NOMO-1 treated with DMSO at 0.1 percent for 48 hours (cell line): ENCODE measurements around the gene CDCP2.
A peak's percentile ranks its signal among the peaks of the same experiment; 100 is the strongest.

Experiments used
- DNase-seq: peaks from one replicate; lab custom pipeline; 2025; ENCODE audit not compliant: unreplicated experiment; lab: John Stamatoyannopoulos, UW

The CDCP2 gene

DNA sequence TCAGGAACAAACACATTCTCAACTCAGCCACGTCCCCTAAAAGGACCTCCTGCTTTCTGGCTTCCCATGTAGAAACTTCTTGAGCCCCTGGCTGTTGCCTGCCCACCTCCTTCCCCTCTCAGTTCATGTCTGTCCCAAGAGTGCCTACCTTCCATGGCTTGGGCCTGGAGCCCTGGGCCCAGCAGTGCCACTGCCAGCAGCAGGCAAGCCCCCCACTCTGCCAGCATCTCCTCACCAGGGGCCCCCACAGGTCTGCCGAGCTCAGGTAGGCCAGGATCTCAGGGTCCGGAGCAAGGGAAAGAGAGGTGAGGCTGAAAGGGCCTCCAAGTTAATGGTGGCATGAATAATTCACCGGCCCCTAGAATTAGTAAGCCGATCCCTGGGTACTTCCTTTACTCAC is at the start of gene CDCP2:
Gene CDCP2, minus strand, starts transcription at position 305 of the 400 bp plus-strand sequence. Its CDS starts 78 bp downstream, at position 227.
- no peak for DNase-seq

DNA sequence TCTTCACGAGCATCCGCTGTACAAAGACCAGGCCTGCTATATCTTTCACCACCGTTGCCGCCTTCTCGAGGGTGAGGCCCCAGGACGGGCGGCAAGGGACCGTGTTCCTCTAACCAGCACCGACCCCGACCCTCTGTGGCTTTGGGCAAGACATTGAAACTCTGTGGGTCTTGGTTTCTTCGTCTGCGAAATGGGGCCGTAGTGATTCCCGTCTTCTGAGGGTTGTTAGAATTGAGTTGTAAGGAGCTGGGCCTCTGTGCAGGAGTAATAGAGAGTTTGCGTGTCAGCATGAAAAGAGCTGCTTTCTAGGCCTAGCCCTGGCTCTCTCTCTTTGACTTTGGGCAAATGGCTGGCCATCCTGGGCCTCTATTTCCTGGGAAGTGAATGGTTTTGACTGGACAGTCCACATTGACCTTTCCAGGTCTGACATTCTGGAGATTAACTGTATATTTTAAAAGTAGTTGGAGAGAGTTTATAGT is 47.8 kb upstream of the CDCP2 start:
- DNase-seq, result no peak

DNA sequence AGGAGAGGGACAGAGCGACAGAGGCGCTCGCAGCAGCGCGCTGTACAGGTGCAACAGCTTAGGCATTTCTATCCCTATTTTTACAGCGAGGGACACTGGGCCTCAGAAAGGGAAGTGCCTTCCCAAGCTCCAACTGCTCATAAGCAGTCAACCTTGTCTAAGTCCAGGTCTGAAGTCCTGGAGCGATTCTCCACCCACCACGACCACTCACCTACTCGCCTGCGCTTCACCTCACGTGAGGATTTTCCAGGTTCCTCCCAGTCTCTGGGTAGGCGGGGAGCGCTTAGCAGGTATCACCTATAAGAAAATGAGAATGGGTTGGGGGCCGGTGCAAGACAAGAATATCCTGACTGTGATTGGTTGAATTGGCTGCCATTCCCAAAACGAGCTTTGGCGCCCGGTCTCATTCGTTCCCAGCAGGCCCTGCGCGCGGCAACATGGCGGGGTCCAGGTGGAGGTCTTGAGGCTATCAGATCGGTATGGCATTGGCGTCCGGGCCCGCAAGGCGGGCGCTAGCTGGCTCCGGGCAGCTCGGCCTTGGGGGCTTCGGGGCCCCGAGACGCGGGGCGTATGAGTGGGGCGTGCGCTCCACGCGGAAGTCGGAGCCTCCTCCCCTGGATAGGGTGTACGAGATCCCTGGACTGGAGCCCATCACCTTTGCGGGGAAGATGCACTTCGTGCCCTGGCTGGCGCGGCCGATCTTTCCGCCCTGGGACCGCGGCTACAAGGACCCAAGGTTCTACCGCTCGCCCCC is 47.1 kb upstream of the CDCP2 start, which contains the start of the genes CYB5RL and MRPL37:
Gene CYB5RL, minus strand, starts transcription at position 266 of the 754 bp plus-strand sequence. CDS start 4,414 bp downstream, outside the sequence.
Gene MRPL37, plus strand, starts transcription at position 403 of the 754 bp plus-strand sequence. Its CDS starts 77 bp downstream, at position 480.
- DNase-seq, result peak; percentile 95

DNA sequence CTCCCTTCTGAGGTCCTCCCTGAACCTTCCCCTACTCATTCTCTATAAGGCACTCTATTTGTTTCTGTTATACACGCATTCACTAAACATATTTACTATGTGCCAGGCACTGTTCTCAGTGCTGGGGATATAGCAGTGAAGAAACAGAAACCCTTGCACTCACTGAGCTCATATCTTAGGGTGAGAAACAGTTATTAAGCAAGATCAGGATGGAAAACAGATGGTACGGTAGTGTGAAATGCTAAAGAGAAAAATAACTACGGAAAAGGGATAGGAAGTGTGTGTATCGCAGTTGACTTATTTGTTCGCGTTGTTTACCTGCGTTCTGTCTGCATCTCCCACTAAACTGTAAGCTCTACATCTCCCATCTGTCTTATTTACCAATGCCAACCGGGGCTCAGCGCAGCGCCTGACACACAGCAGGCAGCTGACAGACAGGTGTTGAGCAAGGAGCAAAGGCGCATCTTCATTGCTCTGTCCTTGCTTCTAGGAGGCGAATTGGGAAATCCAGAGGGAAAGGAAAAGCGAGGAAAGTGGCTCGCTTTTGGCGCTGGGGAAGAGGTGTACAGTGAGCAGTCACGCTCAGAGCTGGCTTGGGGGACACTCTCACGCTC is 46.5 kb upstream of the CDCP2 start:
- no peak for DNase-seq

DNA sequence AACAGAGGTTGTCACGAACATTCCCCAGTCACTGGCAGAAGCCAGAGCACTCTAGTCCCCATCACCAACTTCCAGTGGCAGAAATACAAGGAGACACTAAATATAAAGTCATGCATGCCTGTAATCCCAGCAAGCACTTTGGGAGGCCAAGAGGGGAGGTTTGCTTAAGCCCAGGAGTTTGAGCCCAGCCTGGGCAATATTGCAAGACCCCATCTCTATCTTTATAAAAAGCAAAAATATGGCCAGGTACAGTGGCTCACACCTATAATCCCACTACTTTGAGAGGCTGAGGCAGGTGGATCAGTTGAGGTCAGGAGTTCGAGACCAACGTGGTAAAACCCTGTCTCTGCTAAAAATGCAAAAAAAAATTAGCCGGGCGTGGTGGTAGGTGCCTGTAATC is 40.7 kb upstream of the CDCP2 start:
- no peak for DNase-seq

DNA sequence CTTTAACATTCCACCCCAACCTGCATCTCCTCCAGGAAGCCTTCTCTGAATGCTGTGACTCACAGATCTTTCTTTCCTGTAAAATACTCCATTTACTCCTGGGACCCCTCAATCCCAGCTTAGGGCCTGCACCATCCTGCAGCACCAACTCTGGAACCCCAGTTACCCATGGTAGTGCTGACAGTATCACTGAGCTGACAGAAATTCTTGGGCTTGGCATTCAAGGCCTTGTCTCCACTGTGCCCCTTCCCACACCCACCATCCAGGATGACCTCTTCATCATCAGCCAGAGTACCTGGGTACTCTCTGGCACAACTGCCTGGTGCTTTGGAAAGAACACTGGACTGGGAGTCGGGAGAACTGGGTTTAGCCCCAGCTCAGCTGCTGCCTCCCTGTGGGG is 38.7 kb upstream of the CDCP2 start:
- no peak for DNase-seq

DNA sequence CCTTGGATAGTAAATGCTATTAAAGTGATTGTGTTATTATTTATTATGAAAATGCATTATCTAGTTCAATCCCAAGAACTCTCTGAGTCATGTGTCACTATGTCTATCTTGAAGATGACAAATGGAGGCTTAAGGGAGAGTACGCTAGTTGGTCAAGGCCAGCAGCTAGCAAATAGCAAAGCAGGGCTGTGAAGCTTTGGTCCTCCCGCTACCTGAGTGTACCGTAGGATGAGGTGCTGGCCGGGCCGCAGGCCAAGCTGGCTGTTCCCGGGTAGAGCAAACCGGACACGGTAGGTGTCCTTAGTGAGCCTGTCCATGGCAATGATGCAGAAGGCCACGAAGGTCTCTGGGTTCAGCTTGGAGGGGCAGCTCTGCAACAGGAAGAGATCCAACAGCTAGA is 37.7 kb upstream of the CDCP2 start:
- DNase-seq, result no peak

DNA sequence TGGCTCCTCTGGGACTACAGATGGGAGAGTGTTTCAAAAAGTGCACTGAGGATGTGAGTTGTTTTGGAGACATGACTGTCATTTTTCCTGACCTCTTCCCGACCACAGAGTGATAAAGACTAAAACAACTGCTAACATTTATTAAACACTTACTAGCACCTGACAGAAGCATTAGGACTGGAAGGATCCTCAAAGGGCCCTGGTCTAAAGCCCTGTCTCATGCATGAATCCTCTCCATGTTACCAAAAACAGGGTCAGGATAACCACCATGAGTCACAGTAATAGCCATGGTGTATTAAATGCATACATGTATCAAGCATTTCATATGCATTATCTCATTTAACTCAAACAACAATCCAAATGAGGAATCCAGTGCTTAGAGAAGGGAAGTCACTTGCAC is 35.5 kb upstream of the CDCP2 start:
- DNase-seq, result no peak

DNA sequence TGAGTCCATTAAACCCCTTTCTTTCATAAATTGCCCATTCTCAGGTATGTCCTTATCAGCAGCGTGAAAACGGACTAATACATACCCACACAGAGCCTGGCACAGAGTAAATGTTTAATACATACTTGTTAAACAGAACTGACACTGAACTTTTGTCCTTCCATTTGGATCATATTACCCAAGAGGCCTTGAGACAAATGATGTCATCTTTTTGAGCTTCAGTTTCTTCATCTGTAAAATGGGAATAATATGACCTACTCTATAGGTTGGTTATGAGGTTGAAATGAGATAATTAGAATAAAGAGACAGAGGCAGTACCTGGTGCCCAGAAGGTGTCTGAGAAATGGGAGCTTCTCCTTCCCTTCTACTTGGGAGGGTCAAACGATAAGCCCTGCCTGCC is 33.3 kb upstream of the CDCP2 start:
- no peak for DNase-seq

DNA sequence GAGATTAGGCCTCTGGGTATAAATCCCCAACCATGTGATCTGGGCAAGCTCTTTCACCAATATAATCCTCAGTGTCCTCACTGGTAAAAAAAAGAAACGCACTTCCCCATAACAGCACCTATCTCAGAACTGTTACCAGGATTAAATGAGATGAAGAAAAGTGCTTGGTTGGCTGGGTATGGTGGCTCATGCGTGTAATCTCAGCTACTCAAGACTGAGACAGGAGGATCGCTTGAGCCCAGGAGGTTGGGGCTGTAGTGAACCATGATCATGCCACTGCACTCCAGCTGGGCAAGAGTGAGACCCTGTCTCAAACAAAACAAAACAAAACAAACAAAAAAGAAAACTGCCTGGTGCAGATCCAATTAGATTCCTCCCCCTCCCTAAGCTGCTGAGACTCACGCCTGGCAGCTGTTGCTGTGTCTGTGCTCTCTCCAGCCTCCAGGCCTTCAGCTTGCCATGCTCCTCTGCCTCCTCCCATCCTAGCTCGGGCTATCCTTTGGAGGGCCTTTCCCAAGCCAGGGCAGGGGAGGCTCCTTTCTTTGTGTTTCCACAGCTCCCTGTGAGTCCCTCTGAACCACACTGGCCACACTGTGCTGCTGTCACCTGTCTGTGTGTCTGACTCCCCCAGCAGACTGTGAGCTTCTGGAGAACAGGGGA is 28.0 kb upstream of the CDCP2 start:
- no peak for DNase-seq

DNA sequence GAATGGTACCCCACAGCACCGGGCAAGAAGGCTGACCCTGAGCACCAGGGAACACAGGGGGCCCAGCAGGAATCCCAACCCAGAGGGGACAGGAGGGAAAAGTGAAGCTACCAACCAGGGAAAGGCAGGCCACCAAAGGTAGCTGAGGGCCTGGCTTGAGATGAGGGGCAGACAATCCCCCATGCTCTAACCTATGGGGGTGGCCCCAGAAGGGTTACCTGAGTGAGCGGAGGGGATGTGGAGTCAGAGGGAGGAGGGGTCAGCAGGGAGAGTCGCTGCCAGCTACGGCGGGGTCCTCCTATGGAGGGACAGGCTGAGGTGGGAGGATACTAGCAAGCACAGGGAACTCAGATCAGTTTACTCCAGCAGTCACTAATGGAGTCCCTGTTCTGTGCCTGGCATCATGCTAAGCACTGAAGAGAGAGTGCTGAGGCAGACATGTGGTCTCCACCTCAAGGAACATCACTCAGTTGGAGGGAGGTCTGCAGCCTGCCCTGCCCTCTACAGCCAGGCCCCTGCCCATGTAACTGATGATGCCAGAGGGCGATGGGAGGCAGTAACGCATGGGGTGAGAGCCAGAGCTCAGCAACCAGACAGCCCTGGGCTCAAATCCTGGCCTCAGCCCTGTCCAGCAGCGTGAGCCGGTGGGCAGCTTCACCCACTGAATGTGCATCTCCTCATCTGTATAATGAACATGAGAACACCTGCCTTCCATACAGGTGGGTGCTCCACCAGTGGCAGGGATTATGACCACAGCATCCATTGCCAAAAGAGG is 25.7 kb upstream of the CDCP2 start:
- no peak for DNase-seq

DNA sequence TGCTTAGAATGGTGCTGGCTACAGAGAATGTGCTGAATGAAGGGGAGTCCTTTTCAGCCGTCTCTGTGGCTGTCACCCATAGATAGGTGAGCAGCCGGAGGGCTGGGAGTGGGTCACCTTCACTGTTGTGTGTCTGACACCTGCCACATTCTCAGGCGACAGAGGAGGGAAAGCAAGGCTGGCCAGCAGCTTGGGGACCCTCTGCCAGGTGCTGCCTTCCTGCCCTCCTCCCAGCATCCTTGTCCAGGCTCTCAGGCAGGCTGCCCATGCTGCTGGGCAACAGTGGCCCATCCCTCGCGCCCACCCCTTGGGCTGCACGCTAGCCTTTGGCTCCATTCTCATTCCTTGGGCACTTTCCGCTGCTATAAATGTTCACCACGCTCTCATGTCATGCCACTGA is 24.9 kb upstream of the CDCP2 start:
- no peak for DNase-seq

DNA sequence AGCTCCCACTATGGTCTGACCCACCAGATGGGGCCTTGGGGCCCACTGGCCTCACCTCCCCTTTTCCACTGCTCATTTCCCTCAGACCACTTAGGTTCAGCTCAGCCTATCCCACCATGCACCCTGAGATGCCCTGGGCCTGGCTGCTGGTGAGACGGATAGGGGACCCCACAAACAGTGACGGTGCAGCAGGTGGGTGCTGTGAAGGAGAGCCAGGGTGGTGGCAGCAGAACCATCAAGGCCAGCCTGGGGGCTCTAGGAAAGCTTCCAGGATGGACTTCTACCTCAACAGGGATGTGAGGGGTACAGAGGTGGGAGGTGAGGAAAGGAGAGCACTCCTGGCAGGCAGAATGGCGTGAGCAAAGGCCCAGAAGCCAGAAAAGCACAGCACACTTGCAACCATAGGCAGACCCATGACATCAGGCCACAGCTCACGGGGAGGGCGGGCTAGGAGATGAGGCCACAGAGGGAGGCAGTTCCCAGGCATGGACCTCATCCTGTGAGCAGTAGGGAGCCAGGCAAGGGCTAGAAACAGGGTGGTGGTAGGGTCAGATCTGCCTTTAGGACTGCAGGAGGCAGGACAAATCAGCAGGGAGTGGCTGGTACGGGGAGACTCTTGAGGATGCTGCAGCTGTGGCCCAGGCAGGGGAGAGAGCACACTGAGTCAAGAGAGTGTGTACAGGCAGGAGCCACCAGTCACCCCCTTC is 24.0 kb upstream of the CDCP2 start:
- no peak for DNase-seq

DNA sequence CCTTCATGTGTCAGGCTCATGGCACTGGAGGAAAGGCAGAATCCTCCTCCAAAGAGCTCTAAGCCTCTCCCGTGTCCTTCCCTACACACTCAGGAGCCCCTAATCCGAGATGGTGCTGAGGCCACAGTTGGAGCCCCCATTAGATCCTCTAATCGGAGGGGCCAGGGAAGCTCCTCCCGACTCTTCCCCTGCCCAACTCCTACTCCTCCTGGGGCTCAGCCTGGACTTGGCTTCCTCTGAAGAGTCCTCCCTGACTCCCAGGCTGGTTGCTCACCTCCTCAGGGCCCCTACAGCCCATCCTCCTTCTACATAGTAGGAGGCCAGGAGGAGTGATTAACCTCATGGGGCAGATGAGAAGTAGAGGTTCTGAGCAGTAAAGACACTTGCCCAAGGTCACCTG is 21.3 kb upstream of the CDCP2 start:
- no peak for DNase-seq

DNA sequence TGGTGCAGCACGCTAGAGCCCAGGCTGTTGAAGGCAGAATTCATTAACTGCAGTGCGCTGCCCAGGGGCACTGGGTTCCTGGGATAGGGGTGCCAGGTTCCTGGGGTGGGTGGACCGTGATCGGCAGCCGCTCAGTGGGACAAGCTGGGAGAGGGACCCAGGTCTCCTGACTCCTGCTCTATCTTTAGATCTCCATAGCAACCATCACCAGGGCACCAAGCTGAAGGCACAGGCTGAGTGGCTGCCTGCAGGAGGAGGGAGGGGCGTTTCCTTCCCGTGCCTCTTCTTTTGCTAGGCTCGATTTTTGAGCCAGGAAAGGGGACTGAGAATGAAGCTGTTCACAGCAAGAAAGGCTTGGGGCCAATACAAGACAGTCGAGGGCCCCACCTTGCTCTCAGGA is 20.9 kb upstream of the CDCP2 start:
- no peak for DNase-seq

DNA sequence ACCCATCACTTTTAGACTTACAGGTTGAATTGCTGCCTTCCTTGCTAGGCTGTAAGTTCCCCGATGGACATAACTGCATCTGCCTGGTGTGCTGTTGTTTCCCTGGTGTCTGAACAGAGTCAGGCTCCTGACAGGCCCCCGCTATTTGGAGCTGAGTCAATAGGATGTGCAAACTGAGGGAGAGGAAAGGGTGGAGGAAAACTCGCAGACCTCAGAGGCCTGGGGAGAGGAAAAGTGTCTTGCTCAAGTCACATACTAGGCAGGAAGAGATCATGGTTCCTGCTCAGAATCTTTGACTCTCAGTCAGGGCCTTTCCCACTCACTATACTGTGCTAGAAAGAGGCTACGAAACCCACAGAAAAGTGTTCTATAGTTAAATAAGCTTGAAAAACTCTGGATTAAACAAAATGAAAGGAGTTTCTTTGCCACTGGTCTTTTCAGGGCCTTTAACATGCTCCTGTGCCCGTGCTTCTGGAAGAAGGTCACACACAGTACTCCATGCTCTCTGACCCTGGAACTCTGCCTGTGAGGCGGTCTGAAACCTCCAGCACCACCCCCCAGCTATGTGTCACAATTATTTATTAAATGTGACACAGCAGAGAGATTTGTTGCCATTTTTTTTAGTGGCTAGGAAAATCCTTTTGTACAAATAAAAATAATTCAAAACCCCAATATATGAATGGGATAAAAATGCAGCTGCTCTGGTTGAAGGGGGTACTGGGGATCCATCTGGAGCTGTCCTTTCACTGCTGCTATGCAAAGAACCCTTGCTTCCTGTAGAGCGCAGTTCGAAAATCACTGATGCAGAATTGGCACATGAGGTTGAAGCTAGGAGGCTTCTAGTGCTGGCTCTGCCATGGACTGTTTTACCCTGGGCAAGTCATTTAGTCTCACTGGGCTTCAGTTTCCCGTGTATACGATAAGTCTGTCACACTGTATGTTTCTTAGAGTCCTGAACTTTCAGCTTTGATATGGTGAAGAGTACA is 20.1 kb upstream of the CDCP2 start:
- no peak for DNase-seq

DNA sequence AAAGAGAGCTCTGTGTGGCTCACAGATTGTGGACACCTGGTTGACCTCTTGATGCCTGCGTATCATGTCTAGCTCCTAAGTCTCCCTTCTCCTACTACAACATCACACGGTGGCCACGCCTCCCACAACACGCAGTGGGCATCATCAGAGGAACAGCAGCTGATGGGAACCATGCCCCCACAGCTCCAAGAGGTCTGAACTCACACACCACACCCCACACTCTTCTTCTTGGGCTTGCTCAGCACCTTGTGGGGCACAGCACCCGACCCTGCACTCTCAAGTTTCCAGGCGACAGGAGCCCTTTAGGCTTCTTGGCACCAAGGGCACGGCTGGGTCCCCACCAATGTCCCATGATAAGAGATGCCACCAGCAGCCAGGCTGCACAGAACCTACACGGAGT is 18.8 kb upstream of the CDCP2 start:
- no peak for DNase-seq

DNA sequence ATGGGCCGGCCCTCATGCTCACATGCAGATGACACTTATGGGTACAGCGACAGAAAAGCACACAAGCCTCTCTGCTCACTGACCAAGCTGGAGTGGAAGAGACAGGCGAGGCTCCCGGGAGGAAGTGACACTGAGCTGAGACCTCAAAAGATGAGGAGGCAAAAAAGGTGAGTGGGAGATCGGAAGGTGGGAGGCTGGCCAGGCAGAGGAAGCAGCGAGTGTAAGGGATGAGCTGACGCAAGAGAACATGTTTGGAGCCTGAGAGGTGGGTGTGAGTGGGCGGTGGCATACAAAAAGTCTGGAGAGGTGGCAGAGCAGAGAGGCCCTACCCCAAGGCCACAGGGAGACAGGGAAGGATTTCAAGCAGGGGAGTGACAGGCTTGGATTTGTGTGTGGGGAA is 18.2 kb upstream of the CDCP2 start:
- no peak for DNase-seq

DNA sequence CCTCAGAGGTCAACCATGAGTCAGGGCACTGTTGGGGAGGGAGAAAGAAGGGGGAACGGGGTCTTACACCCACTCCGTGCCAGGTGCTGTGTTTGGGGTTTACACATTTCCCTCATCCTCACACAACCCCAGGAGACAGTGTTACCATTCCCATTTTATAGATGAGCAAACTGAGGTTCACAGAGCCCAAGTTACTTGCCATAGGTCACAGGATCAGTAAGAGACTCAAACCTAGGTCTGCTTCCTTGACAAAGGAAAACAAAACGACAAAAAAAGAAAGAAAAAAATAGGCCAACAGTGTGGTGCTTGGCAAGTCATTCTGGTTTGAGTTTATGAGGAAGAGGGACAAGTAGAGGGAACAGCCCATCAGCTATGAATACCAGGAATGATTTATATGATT is 16.3 kb upstream of the CDCP2 start:
- DNase-seq, result no peak
